Osteoblast (primary cell): ENCODE measurements around the gene BSPH1. TPM values are rescaled to one million over a fixed set of nuclear protein-coding genes. Genes with fewer than 3 reads are reported as not detected.

ENCODE experiments used
- total RNA-seq: library from RNA; depleted of rRNA; stranded (reverse); fragments of >200 nt; gene quantifications from 2 replicates; pipeline ENCODE4 v1.2.3, GENCODE V29; 2012

BSPH1 gene
- total RNA-seq, 1 donor = not detected

Other genes with a start within 250 kb of the BSPH1 start
- gene NOP53, start 246.6 kb downstream of the BSPH1 start, total RNA-seq = 55.7 and 56.6 TPM in 2 replicates
- 76.7 and 78.4 TPM in 2 replicates for gene SELENOW, start 213.5 kb downstream of the BSPH1 start, total RNA-seq
- not detected in 2 replicates for gene TPRX1, start 187.6 kb downstream of the BSPH1 start, total RNA-seq
- not detected in 2 replicates for gene CRX, start 170.2 kb downstream of the BSPH1 start, total RNA-seq
- not detected in 2 replicates for gene TPRX2, start 132.9 kb downstream of the BSPH1 start, total RNA-seq
- gene SULT2A1, start 105.9 kb downstream of the BSPH1 start, total RNA-seq = not detected in 2 replicates
- not detected in 2 replicates for gene ELSPBP1, start 2.5 kb upstream of the BSPH1 start, total RNA-seq
- not detected in 2 replicates for gene CABP5, start 51.9 kb upstream of the BSPH1 start, total RNA-seq
- gene PLA2G4C, start 118.6 kb upstream of the BSPH1 start, total RNA-seq = 3.2 and 4.3 TPM in 2 replicates
- 10.0 and 11.9 TPM in 2 replicates for gene LIG1, start 178.2 kb upstream of the BSPH1 start, total RNA-seq
- 1.5 and 2.2 TPM in 2 replicates for gene ZSWIM9, start 178.5 kb upstream of the BSPH1 start, total RNA-seq